GM21360 (cell line): Measurements from ENCODE around the gene PIK3R4.

Experiments used
- ATAC-seq: cut with Tn5 transposase; IDR thresholded peaks from one replicate; pipeline ENCODE4 v1.9.1; 2021; ENCODE audit warnings: mild to moderate bottlenecking, moderate library complexity; ENCODE audit not compliant: unreplicated experiment

Gene PIK3R4

GRCh38 chr3:130644628-130645253 lies 101.9 kb downstream of the PIK3R4 start:
- no peak for ATAC-seq

GRCh38 chr3:130640027-130640426 lies 106.6 kb downstream of the PIK3R4 start:
- no peak for ATAC-seq

DNA sequence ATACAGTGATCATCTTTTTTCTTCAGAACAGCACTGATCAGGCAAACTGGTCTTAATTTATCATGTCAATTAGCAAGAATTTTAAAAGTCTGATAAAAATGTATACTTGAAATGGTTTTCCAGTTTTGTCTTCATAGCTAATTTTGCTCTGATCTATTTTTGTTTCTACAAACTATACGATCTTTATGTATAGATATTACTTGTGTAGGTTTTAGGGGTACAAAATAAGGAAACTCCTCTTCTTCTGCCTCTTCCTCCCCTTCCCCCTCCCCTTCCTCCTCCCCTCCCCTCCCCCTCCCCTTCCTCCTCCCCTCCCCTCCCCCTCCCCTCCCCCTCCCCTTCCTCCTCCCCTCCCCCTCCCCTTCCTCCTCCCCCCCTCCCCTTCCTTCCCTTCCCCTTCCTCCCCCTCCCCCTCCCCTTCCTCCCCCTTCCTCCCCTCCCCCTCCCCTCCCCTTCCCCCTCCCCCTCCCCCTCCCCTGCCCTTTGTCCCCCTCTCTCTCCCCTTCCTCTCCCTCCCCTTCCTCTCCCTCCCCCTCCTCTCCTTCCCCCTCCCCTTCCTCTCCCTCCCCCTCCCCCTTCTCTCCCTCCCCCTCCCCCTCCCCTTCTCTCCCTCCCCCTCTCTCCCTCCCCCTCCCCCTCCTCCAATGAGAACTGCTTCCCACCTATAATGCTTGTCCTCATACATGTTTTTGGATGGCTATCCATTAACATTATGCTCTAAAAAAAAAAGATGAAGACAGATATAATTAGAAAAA lies 110.0 kb downstream of the PIK3R4 start:
- no peak for ATAC-seq

GRCh38 chr3:130635978-130636377 lies 110.7 kb downstream of the PIK3R4 start:
- no peak for ATAC-seq

DNA sequence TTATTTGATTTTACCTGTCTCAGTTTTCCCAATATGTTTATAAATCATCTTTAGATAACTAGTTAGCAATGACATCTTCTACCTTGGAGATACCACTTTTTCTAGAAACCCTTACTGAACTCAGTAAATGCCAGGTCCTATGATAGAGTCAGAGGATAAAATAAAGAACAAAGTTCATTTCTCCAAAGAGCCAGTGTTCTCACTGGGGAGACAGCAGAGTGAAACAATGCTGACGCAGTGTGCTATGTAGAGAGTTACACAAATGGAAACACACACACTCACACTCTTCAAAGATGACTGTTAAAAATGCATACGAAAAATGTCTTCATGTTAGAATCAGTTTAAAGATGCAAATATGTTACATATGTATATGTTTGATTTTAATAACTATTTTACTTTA lies 111.3 kb downstream of the PIK3R4 start:
- no peak for ATAC-seq
